Suprapubic skin (tissue), 4 donors: ENCODE data around the gene CMKLR1.

Experiments
- CTCF ChIP-seq, 2 donors: fragments of 200-600 bp in 1 of 2; fragments of 450-650 bp in 1 of 2; sonication (generic) in 1 of 2; IDR thresholded peaks; one replicate each; pipeline ENCODE4 v1.5.1; 2016 to 2019; ENCODE audit warnings: antibody characterized with exemption in 2 of 2, mild to moderate bottlenecking in 1 of 2, moderate library complexity in 1 of 2
- POLR2A ChIP-seq, 2 donors: fragments of 450-650 bp; IDR thresholded peaks; one replicate each; pipeline ENCODE4 v1.6.1; 2017; ENCODE audit warnings: antibody characterized with exemption in 2 of 2, mild to moderate bottlenecking in 2 of 2, moderate library complexity in 2 of 2
- POLR2AphosphoS5 ChIP-seq, 3 donors: sonication (generic); formaldehyde crosslinking; IDR thresholded peaks; one replicate each; pipeline ENCODE4 v1.6.1; 2017; ENCODE audit warnings: antibody characterized with exemption in 3 of 3

GRCh38 chr12:108377260-108377659 is 38.1 kb upstream of the CMKLR1 start:
- TF ChIP-seq CTCF (IDR thresholded peaks at IDR 0.05) (no peak), POLR2A (IDR thresholded peaks at IDR 0.05) (no peak), POLR2AphosphoS5 (IDR thresholded peaks at IDR 0.05) (no peak)
